Measurements from ENCODE around the gene CA10. TPM values are rescaled to one million over a fixed set of nuclear protein-coding genes. Genes with fewer than 3 reads are reported as not detected.

Gene CA10
- polyA plus RNA-seq, 6 donors from 2014 or later = not detected

DNA sequence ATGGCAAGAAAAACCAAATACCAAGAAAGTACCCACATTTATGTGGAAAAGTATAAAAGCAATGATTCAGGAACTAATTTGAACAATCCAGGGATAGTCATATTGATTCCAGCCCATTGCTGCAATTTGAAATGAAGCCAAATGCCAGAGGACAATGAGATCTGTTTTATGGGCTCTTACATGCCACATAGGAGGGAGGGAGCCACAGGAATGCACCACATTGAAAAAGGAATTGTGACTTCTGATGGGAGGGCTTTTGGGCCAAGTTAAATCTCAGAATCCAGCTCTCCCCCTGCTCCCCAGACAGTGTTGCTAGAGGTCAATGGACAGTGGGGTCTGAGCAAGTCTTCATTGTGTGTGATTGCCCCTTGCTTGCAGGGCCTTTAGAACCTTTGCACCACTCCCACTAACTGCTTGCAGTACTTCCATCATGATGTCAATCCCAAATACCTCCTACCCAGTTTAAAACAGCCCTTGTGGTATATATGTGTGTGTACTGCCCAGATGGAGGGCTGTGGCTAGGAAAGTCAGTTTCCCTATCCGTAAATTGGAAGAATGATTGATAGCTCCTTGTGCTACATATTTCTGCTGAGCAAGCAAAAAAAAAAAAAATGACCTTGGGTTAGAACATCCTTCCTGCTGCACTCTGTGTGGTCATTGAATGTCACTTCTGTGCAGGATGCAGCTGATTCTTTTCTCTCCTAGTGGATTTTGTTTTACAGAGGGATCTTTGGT lies 491.4 kb downstream of the CA10 start:
- ATAC-seq (ENCODE audit: low read depth in 2 of 2) = no peak

DNA sequence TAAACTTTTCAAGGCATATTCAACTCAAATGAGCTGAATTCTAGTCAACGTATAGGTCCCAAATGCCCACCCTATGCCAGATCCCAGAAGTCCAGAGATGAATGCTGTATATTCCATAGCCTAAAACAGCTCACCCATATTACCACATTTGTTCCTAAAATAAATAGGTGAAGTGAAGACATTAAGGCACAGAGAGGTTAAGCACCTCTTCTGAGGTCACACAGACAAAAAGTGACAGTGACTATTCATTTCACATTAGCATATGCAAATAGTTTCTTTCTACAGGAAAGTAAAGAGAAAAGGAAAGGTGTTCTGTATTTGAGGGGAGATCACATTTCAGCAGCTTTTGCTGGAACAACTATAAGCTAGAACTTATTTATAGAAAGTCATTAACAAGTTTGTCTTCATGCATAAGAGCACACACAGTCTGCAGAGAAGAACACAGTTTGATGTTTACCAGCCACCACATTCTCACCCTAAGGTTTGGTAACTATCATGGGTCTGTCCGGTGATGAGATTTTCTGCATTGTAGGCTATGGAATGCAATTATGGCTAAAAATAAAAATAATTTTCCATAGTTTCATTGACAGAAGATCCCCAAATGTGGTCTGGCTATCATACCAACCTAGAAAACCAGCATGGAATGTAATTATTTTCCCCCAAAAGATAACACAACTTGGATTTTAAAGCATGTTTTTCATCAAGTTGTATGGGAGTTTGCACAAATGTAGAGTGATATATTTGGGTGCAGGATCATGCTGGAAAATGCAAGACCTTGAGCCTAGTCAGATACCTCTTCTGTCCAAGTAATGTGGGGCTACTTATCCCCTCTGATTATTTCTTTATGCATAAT lies 496.1 kb downstream of the CA10 start:
- ATAC-seq (ENCODE audit: low read depth in 2 of 2) (no peak), DNase-seq (no peak)
- peaks cover 0 to 18% (median 11%) of the 10 kb centered on the region in 3 donors for H3K27me3 Mint-ChIP-seq
- H3K4me3 Mint-ChIP-seq = no peak overlapping the region
- H3K36me3 Mint-ChIP-seq = no peaks in the 10 kb centered on the region
- no peaks in the 10 kb centered on the region for H3K4me1 Mint-ChIP-seq
- H3K9me3 Mint-ChIP-seq = peaks cover 0 to 4% (median 0%) of the 10 kb centered on the region in 7 donors
- no peak overlapping the region for H3K27ac Mint-ChIP-seq

More for the DNA sequence above, 491.4 kb downstream of the CA10 start:
- Mint-ChIP-seq H3K27ac (no peak overlapping the region), H3K36me3 (no peaks in the 10 kb centered on the region), H3K9me3 (peaks cover 2 to 10% (median 6%) of the 10 kb centered on the region in 7 donors), H3K4me3 (no peak overlapping the region), H3K27me3 (peaks cover 0 to 11% (median 5%) of the 10 kb centered on the region in 3 donors), H3K4me1 (no peaks in the 10 kb centered on the region)
- no peak for DNase-seq

DNA sequence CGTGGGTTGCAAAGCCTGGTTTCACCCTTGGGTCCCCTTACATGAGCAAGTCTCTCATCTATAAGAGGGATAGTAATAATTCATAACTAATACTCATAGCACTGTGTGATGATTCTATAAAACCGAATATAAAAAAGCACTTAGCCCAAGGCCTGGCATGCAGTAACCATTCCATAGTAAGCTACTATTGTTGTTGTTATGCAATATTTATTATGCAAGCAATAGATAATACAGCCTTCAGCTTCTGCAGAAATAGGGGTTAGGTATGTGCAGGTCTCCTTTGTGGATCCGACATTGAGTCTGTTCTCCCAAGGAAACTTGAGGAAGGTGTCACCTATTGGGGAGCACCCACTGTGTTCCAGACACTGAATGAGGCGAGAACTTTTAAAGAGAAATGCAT lies 497.1 kb downstream of the CA10 start:
- peaks cover 0 to 2% (median 0%) of the 10 kb centered on the region in 7 donors for H3K9me3 Mint-ChIP-seq
- no peak overlapping the region for H3K27ac Mint-ChIP-seq
- H3K36me3 Mint-ChIP-seq = no peaks in the 10 kb centered on the region
- DNase-seq (no peak), ATAC-seq (ENCODE audit: low read depth in 2 of 2) (no peak)
- H3K27me3 Mint-ChIP-seq = peaks cover 0 to 18% (median 17%) of the 10 kb centered on the region in 3 donors
- H3K4me1 Mint-ChIP-seq = no peaks in the 10 kb centered on the region
- H3K4me3 Mint-ChIP-seq = no peak overlapping the region

DNA sequence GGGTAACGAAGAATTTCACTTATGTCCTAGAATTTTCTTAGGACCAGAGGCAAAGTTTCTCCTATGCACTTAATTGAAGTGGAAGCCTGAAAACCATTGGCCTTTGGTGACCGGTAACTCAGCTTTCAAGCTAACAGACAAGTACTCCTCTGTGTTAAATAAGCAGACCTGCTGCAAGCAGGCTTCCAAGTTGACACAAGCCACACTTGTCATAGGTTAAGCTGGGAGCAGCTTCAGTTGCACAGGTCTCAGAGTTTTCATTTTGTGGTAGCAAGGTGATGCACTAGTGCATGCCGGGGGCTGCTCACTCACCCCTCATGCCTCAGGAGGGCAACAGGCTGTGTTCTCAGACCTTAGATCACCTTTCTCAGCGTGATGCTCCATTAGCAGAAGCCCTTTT lies 498.2 kb downstream of the CA10 start:
- peaks cover 1 to 18% (median 17%) of the 10 kb centered on the region in 3 donors for H3K27me3 Mint-ChIP-seq

DNA sequence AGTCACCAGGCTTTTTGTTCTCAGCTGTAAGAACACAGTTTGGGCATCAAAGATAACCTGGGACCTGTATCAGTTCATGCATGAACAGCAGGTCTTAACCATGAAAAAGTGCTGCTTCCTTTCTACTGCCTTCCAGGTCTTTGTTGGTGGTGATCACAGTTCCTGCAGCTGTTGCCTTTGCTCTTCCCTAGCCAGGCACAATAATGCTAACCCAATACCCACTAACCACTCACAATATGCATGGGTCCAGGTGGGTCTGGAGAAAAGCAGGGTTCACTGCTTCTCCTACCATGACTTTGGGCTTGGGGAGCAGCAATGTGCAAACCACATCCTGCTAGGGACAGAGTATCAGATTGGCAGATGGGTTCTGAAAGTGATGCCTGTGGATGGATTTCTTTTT lies 501.3 kb downstream of the CA10 start:
- Mint-ChIP-seq H3K4me1 (no peaks in the 10 kb centered on the region), H3K4me3 (no peak overlapping the region), H3K27ac (no peak overlapping the region), H3K9me3 (peaks cover 0 to 2% (median 0%) of the 10 kb centered on the region in 7 donors), H3K36me3 (no peaks in the 10 kb centered on the region), H3K27me3 (peaks cover 4 to 14% (median 11%) of the 10 kb centered on the region in 3 donors)
- no peak for DNase-seq
- no peak for ATAC-seq (ENCODE audit: low read depth in 2 of 2)

More for the DNA sequence above, 498.2 kb downstream of the CA10 start:
- Mint-ChIP-seq H3K4me3 (no peak overlapping the region), H3K36me3 (no peaks in the 10 kb centered on the region), H3K9me3 (peaks cover 0 to 2% (median 0%) of the 10 kb centered on the region in 7 donors), H3K27ac (no peak overlapping the region), H3K4me1 (no peaks in the 10 kb centered on the region)
- DNase-seq = no peak
- no peak for ATAC-seq (ENCODE audit: low read depth in 2 of 2)

DNA sequence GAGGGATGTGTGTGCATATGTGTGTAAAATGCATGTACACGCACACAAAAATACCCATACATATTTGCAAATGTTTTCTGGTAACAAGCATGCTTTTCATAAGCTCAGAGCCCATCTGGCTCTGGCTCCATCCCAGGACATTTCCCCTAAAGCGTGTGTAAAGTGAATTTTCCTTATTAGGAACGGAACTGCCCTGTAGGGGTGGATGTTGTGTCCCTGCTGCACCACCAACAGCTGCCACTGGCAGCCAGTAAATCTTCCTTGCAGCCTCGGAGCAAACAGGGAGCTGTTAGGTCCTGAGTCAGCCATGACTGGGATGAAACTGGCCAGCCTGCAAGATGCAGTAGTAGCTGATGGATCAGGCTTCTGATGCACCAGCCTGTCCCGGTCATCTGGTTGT lies 504.6 kb downstream of the CA10 start:
- H3K36me3 Mint-ChIP-seq = no peaks in the 10 kb centered on the region
- no peaks in the 10 kb centered on the region for H3K4me1 Mint-ChIP-seq
- no peak overlapping the region for H3K27ac Mint-ChIP-seq
- no peak overlapping the region for H3K4me3 Mint-ChIP-seq
- H3K9me3 Mint-ChIP-seq = no peaks in the 10 kb centered on the region
- peaks cover 4 to 20% (median 19%) of the 10 kb centered on the region in 3 donors for H3K27me3 Mint-ChIP-seq
- ATAC-seq (ENCODE audit: low read depth in 2 of 2) = no peak
- DNase-seq = no peak

DNA sequence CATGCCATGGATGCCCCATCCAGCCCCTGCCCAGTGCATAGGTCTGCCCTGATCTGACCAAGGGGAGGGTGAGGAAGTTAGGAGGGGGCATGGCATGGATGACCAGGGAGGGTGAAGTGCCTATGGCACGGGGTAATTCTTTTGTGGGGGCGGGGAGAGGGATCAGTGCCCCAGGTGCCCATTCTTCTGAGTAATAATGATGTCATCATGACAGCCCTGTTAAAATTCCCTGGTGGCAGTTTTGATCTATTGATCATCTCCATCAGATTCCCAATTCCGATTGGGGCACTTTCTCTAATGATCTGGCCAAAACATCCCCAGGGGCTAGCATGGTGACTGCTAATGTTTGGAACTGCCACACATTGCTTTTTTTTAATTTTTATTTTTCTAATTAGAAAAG lies 506.0 kb downstream of the CA10 start:
- Mint-ChIP-seq H3K4me1 (no peaks in the 10 kb centered on the region), H3K4me3 (no peak overlapping the region), H3K9me3 (no peaks in the 10 kb centered on the region), H3K27me3 (peaks cover 4 to 19% (median 13%) of the 10 kb centered on the region in 3 donors), H3K36me3 (no peaks in the 10 kb centered on the region), H3K27ac (no peak overlapping the region)
- DNase-seq = no peak
- no peak for ATAC-seq (ENCODE audit: low read depth in 2 of 2)

DNA sequence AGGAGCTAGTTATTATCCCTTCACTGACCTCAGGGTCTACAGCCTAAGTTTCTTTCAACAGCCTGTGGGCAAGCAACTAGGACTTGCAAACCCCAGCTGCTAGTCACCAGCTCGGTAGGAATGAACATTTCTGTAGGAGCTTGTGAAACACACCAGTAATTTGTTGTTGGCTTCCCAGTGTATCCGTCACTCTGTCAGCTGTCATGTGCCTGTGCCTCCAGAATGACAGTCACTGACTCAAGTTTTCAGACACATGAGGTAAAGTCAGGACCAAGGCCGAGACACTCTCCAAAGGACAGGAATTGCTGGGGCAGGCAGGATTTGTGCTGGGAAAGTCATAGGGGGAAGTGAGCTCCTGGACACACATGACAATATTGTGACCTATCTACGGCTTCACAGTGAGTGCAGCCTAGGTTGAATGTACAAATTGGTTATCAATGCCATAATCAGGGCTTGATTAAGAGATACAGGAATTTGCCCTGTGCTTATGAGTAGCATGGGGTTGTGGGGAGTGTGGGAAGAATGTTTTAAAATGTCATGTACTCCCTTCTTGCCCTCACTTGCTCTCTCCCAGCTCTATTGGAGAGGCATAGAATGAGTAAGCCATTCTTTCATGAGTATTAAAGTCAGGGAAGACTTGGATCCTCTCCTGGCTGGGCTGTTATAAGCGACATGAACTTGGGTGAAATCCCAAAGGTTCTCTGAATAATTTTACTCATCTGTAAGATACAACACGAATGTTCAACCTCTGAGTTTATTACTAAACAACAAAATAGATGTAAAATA lies 506.8 kb downstream of the CA10 start:
- DNase-seq (no peak), ATAC-seq (ENCODE audit: low read depth in 2 of 2) (no peak)
- no peaks in the 10 kb centered on the region for H3K36me3 Mint-ChIP-seq
- no peaks in the 10 kb centered on the region for H3K9me3 Mint-ChIP-seq
- H3K4me1 Mint-ChIP-seq = no peaks in the 10 kb centered on the region
- peaks cover 4 to 23% (median 10%) of the 10 kb centered on the region in 3 donors for H3K27me3 Mint-ChIP-seq
- no peak overlapping the region for H3K4me3 Mint-ChIP-seq
- no peak overlapping the region for H3K27ac Mint-ChIP-seq

DNA sequence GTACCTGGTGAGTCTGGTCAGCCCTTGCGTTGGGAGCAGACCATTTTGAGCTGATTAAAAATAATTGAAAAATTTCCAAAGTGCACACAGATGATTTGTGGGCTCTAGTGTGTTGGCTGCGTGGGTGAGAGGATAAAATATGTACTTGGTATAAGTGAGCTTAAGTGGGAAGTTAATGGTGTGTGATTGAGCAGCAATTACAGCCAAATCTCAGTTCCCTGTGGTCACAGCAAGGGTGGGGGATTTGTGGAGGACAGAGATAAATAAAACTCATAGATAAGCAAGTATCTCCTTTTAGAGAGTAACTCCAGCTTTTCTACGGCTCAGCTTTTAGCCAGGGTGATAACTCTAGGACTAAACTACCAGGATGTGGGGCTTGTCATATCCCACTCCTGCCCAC lies 507.7 kb downstream of the CA10 start:
- DNase-seq = no peak
- Mint-ChIP-seq H3K9me3 (no peaks in the 10 kb centered on the region), H3K27ac (no peak overlapping the region), H3K36me3 (no peaks in the 10 kb centered on the region), H3K4me1 (no peaks in the 10 kb centered on the region), H3K4me3 (no peak overlapping the region), H3K27me3 (peaks cover 4 to 26% (median 8%) of the 10 kb centered on the region in 3 donors)
- no peak for ATAC-seq (ENCODE audit: low read depth in 2 of 2)

DNA sequence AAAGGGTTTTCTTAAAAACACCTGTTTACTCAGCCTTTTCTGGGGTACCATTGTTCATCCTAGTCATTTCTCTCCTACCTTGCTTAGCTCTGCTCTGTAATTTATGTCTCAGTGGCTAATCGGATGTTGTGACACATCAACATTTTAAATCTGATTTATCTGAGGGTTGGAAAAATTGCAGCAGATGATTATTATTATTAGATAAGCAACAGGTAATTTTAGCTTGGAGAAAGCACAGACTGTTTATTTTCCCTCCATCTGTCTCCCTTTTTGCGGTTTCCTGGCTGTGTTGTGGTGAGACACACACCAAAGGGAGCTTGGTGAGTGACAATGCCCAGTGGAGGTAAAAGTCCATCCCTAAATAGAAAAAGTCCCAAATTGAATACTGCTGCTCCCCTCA lies 508.3 kb downstream of the CA10 start:
- Mint-ChIP-seq H3K36me3 (no peaks in the 10 kb centered on the region), H3K4me3 (no peak overlapping the region), H3K9me3 (peaks cover 0 to under 1% (median 0%) of the 10 kb centered on the region in 7 donors), H3K27ac (no peak overlapping the region), H3K4me1 (no peaks in the 10 kb centered on the region), H3K27me3 (peaks cover 2 to 26% (median 8%) of the 10 kb centered on the region in 3 donors)
- DNase-seq = no peak
- no peak for ATAC-seq (ENCODE audit: low read depth in 2 of 2)

DNA sequence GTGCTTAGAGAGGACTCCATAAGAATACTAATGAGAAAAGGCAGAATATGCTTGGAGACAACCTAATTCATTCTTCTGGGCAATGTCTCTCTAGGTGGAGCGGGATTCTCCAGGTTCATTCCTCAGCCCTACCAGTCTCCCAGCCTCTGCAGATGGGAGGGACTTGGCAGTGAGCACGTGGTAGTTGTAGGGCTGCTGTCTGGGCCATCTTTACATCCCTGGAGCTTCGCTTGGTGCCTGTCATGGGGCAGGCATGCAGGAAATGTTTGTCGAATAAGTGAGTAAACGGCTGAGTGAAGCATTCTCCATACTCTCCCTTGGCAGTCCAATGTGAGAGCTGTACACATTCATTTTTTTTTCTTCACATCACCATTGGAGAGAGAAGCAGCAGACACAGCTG lies 510.7 kb downstream of the CA10 start:
- no peaks in the 10 kb centered on the region for H3K36me3 Mint-ChIP-seq
- peaks cover 0 to 5% (median 0%) of the 10 kb centered on the region in 7 donors for H3K9me3 Mint-ChIP-seq
- H3K4me3 Mint-ChIP-seq = no peak overlapping the region
- H3K27me3 Mint-ChIP-seq = peaks cover 13 to 37% (median 16%) of the 10 kb centered on the region in 3 donors
- no peak for ATAC-seq (ENCODE audit: low read depth in 2 of 2)
- H3K27ac Mint-ChIP-seq = no peak overlapping the region
- H3K4me1 Mint-ChIP-seq = no peaks in the 10 kb centered on the region
- no peak for DNase-seq

DNA sequence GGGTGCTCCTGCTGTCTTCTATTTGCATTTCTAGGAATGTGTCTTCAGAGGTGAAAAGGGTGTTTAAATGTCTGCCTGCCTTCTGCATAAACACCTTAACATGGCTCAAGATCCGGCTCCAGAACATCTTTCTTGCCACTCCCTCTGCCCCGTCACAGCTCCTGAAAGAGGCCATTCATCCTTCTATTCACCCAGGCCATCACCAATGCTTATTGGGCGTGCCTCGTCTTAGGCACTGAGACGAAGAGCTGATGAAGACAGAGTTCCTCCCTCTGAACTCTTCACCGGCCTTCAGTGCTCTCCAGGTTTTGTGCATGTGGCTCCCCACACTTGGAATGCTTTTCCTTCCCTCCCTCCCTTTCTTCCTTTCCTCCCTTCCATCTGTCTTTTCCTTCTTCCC lies 511.4 kb downstream of the CA10 start:
- Mint-ChIP-seq H3K27me3 (peaks cover 13 to 37% (median 16%) of the 10 kb centered on the region in 3 donors), H3K4me1 (no peaks in the 10 kb centered on the region)
- ATAC-seq (ENCODE audit: low read depth in 2 of 2) = no peak

DNA sequence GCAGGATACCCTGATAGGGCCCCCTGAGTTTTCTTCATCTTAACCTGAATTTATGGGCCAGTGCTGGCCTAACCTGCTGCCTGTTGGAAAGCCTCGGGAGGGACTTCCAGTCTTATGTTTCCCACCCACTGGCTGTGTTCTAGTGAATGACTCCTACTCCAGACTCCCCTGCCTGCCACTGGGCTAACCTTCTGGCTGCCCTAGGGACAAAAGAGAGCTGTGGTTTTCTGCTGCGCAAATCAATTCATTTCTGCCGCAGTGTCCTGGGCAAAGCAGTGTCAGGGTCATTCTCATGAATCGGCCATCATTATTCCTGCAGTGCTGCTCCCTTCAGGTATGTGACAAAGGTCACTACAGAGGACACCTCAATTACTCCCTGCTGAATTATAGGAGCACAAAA lies 512.0 kb downstream of the CA10 start:
- Mint-ChIP-seq H3K4me1 (no peaks in the 10 kb centered on the region), H3K27ac (no peak overlapping the region), H3K36me3 (no peaks in the 10 kb centered on the region), H3K27me3 (peaks cover 13 to 37% (median 16%) of the 10 kb centered on the region in 3 donors), H3K4me3 (no peak overlapping the region), H3K9me3 (peaks cover 0 to 5% (median 0%) of the 10 kb centered on the region in 7 donors)
- DNase-seq (no peak), ATAC-seq (ENCODE audit: low read depth in 2 of 2) (no peak)

More for the DNA sequence above, 511.4 kb downstream of the CA10 start:
- no peak overlapping the region for H3K27ac Mint-ChIP-seq
- H3K9me3 Mint-ChIP-seq = peaks cover 0 to 5% (median 0%) of the 10 kb centered on the region in 7 donors
- no peaks in the 10 kb centered on the region for H3K36me3 Mint-ChIP-seq
- H3K4me3 Mint-ChIP-seq = no peak overlapping the region
- DNase-seq = no peak

Measured in naive B cell (primary cell).